Measurements from ENCODE around the gene DNM1L.

The DNM1L gene

GRCh38 chr12:32756476-32757066, 77.5 kb downstream of the DNM1L start:
- DNase-seq (ENCODE audit: low spot score), result peak; percentile 1

GRCh38 chr12:32757157-32757556, 78.1 kb downstream of the DNM1L start:
- no peak for DNase-seq (ENCODE audit: low spot score)

DNA sequence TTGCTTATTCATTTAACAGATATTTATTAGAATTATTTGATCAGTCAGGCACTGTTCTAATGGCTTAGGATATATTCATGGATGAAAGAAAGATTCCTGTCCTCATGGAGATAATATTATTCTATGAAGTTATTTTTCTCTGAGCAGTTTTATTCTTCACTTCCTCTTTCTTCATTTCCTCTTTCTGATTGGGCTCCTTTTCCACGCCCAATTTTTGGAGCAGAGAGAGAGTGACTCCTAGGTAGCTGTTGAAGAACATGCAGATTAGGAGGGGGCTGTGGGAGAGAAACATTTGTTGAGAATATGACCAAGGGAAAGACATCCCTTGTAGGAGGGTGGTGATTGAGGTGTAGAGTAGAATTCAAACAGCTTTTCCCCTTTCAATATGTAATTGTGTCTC, 82.6 kb downstream of the DNM1L start:
- no peak for DNase-seq (ENCODE audit: low spot score)

DNA sequence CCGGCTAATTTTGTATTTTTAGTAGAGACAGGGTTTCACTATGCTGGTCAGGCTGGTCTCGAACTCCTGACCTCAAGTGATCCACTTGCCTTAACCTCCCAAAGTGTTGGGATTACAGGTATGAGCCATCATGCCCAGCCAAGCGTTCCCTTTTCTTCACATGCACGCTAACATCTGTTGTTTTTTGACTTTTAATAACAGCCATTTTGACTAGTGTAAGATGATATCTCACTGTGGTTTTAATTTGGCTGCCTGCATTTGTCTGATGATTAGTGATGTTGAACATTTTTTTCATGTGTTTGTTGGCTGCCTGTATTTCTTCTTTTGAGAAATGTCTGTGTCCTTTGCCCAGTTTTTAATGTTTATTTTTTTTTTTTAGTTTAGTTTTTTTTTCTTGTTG, 86.8 kb downstream of the DNM1L start:
- no peak for DNase-seq (ENCODE audit: low spot score)

- peak; percentile 22 for DNase-seq (ENCODE audit: low spot score)
These were observed 89.4 kb downstream of the DNM1L start for GRCh38 chr12:32768518-32768917.

DNA sequence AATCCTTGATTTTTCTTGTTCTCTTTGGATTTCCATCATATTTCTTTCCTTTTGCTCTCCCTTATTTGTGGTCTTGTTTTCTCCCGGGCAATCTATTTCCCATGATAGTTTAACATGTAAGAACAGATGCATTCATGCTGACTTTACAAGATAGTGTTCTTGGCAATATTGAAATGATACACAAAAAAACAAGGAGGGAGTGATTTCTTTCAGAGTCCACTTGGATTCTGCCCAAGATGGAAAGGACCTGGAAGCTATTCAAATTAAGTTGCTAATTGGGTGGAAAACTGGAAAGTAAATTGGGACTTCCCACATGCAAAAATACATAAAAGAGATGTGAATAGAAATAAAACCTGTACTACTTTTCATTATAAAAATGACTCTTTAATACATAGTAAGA, 91.0 kb downstream of the DNM1L start:
- DNase-seq (ENCODE audit: low spot score), result no peak

GRCh38 chr12:32773691-32774090, 94.6 kb downstream of the DNM1L start:
- DNase-seq (ENCODE audit: low spot score), result no peak

DNA sequence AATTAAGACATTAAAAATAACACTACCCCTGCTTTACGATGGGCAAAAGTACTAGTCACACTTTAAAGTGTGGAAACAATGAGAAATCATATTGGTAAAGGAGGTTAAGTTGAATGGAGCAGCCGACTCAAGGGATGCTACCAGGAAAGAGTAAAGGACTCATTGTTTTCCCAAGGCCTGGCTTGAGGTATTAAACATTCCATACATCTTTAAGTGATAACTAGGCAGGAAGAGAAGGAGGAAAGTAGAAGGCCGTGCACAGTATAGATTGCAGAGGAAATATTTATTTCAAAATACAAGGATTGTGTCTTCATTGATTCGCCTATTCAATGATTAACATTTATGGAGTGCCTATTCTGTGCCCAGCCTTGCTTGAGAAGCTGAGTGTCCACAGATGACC, 97.2 kb downstream of the DNM1L start:
- no peak for DNase-seq (ENCODE audit: low spot score)

DNA sequence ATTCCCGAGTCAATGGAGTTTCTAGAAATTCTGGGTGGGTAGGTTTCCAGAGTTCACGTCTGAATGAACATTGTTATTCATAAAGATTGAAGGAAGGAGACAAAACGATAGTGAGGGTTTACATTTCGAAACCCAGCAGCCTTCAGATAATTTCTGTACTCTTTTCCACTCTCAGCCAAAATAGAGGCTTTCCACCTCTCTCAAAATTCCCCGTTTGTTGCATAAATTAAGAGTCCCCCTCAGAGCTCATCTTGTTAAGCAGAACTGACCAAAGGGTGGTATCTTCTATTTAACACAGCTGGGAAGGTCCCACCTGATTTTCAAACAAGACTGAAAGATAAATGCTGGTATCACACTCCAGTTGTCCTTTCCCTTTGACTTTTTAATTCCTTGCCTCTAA, 98.1 kb downstream of the DNM1L start:
- no peak for DNase-seq (ENCODE audit: low spot score)

GRCh38 chr12:32777691-32778175, 98.6 kb downstream of the DNM1L start:
- DNase-seq (ENCODE audit: low spot score), result no peak

DNA sequence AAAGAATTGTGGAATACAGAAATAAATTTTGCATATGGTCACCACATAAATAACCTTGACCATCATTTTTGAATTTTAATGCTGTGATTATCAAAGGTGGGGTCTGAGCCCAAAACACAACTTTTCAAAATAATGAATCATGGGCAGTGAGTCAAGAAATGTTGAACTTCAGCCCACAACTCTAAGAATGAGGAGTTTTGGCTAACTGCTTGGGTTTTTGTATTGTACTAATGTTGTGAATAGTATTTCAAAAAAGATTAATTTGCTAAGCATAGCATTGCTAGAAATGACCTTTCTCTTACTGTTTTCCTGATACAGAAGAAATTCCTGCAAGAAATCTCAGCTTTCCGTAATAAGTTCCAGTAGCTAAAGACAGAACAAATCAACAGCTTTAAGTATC, 101.0 kb downstream of the DNM1L start:
- no peak for DNase-seq (ENCODE audit: low spot score)

- no peak for DNase-seq (ENCODE audit: low spot score)
These were observed 103.9 kb downstream of the DNM1L start for GRCh38 chr12:32783029-32783428.

DNA sequence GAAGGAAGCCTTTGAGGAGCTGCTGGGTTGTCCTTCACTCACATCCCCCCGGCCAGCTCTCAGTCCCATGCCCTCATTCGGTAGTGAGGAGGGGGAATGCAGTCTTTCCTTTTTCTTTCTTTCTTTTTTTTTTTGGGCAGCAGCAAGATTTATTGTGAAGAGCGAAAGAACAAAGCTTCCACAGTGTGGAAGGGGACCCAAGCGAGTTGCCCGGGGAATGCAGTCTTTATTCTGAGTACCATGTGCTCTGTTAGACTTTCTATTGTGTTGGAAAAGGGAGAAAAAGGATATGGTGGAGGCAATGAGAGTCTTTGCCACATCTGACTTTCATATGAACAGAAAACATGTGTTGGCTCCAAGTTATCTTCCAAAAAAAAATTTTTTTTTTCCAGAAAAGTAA, 106.5 kb downstream of the DNM1L start:
- no peak for DNase-seq (ENCODE audit: low spot score)

- DNase-seq (ENCODE audit: low spot score), result no peak
These were observed 109.3 kb downstream of the DNM1L start for GRCh38 chr12:32788405-32788804.

GRCh38 chr12:32789446-32789845, 110.3 kb downstream of the DNM1L start:
- DNase-seq (ENCODE audit: low spot score), result no peak

DNA sequence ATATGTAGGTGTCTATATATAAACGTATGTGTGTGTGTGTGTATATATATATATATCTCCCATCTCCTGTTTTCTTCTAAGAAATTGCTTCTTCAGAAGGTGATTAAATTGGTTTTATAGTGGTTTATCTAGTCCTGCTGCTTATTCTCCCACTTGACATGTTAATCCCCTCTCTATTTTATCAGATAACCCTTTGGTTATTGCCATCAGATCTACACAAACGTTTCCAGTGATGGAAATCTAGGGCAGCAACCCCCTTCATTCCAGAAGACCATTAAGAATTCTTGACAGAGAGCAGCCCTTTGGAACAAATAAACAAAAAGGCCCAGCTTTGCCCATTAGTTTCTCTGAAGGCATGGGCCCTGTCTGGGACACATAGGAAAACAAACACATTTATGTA, 110.8 kb downstream of the DNM1L start:
- DNase-seq (ENCODE audit: low spot score), result no peak

- DNase-seq (ENCODE audit: low spot score), result no peak
These were observed 115.2 kb downstream of the DNM1L start for GRCh38 chr12:32794281-32794680.

All from kidney tubule cell (primary cell).